ENCODE measurements around the gene RPN1. TPM values are rescaled to one million over a fixed set of nuclear protein-coding genes. Genes with fewer than 3 reads are reported as not detected.

RPN1 gene
- total RNA-seq, 2 donors from 2014 or later, result 144 to 155 TPM

Other genes with a start within 250 kb of the RPN1 start
- gene DNAJB8, start 183.9 kb downstream of the RPN1 start, total RNA-seq, result not detected
- 10 to 100 TPM; 11.6 to 11.9 TPM for gene GATA2, start 157.6 kb downstream of the RPN1 start, total RNA-seq
- gene RAB7A, start 75.4 kb upstream of the RPN1 start, total RNA-seq, result 100 to 1,000 TPM; 207 to 216 TPM
- gene ACAD9, start 228.8 kb upstream of the RPN1 start, total RNA-seq, result 10 to 100 TPM; 27.2 to 32.4 TPM

Measured in posterior vena cava (tissue), 2 donors.